Measurements from ENCODE around the gene CCDC188.

DNA sequence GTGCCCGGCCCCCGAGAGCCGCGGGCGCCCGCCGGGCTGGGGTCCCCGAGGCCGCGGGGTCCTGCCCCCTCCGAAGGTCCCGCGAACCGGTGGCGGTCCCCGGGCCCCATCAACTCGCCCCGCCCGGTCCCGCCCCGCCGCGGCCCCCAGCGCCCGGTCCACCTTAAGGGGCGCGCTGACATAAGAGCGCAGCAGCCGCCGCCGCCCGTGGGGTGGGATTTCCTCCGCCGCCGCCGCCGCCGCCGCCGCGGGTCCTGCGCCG lies 19.3 kb downstream of the CCDC188 start, which contains the start of gene ZDHHC8:
- TF ChIP-seq, protein P1, sequence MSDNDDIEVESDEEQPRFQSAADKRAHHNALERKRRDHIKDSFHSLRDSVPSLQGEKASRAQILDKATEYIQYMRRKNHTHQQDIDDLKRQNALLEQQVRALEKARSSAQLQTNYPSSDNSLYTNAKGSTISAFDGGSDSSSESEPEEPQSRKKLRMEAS (IDR thresholded peaks at IDR 0.05), result no peak
- no peak for TF ChIP-seq ZIK1 (CRISPR knock-in tag; IDR thresholded peaks at IDR 0.05; ENCODE audit: borderline replicate concordance, low read depth)
- TF ChIP-seq ZNF274 (CRISPR knock-in tag; IDR thresholded peaks at IDR 0.05), result no peak
- TF ChIP-seq SP1 (IDR thresholded peaks at IDR 0.05), result no peak
- TF ChIP-seq SP1 (CRISPR knock-in tag; IDR thresholded peaks at IDR 0.05), result no peak
- TF ChIP-seq, protein P2, sequence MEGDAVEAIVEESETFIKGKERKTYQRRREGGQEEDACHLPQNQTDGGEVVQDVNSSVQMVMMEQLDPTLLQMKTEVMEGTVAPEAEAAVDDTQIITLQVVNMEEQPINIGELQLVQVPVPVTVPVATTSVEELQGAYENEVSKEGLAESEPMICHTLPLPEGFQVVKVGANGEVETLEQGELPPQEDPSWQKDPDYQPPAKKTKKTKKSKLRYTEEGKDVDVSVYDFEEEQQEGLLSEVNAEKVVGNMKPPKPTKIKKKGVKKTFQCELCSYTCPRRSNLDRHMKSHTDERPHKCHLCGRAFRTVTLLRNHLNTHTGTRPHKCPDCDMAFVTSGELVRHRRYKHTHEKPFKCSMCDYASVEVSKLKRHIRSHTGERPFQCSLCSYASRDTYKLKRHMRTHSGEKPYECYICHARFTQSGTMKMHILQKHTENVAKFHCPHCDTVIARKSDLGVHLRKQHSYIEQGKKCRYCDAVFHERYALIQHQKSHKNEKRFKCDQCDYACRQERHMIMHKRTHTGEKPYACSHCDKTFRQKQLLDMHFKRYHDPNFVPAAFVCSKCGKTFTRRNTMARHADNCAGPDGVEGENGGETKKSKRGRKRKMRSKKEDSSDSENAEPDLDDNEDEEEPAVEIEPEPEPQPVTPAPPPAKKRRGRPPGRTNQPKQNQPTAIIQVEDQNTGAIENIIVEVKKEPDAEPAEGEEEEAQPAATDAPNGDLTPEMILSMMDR (CRISPR knock-in tag; IDR thresholded peaks at IDR 0.05), result no peak
